Measurements from ENCODE around the gene IQCM.

GRCh38 chr4:149409146-149409545 is 406.5 kb downstream of the IQCM start:
- TF ChIP-seq GATA2 (IDR thresholded peaks at IDR 0.05; ENCODE audit: low read depth, low read length) (no peak), GATA3 (IDR thresholded peaks at IDR 0.05; ENCODE audit: low read depth, low read length) (no peak)
